K562 (cell line): ENCODE measurements around the gene PRPF8. TPM values are rescaled to one million over a fixed set of nuclear protein-coding genes. Genes with fewer than 3 reads are reported as not detected.

Source experiments
- ARHGAP35 ChIP-seq: fragments of 450-650 bp; IDR thresholded peaks from 2 replicates; pipeline ENCODE4 v1.6.1; 2018; ENCODE audit not compliant: partially characterized antibody
- CEBPB ChIP-seq: fragments of 450-650 bp; IDR thresholded peaks from 2 replicates; pipeline ENCODE4 v1.6.1; 2016; ENCODE audit warnings: missing genetic modification characterization, missing compliant biosample characterization
- CGGBP1 ChIP-seq: fragments of 250-450 bp; sonication (Bioruptor Pico); IDR thresholded peaks from 2 replicates; pipeline ENCODE4 v1.9.0; 2021; ENCODE audit warnings: mild to moderate bottlenecking
- EWSR1 ChIP-seq: fragments of 450-650 bp; IDR thresholded peaks from 2 replicates; pipeline ENCODE4 v1.6.1; 2018; ENCODE audit warnings: borderline replicate concordance, mild to moderate bottlenecking, low read depth, moderate library complexity; ENCODE audit not compliant: partially characterized antibody
- NFE2L1 ChIP-seq: fragments of 450-650 bp; IDR thresholded peaks from 2 replicates; pipeline ENCODE4 v1.6.1; 2016; ENCODE audit warnings: missing genetic modification characterization, low read depth, mild to moderate bottlenecking, missing compliant biosample characterization, moderate library complexity, borderline replicate concordance
- NR2C2 ChIP-seq, 2 experiments: fragments of 200-800 bp in 1 of 2; sonication (Bioruptor generic) in 1 of 2; sonication (generic) in 1 of 2; formaldehyde crosslinking in 1 of 2; IDR thresholded peaks; 2 replicates each; pipeline versions ENCODE4 v1.6.1 to v1.8.0; 2016 to 2022; ENCODE audit warnings: mild to moderate bottlenecking in 1 of 2, missing compliant biosample characterization in 1 of 2, missing genetic modification characterization in 1 of 2, missing genetic modification reagents in 1 of 2
- SFPQ ChIP-seq: fragments of 200-400 bp; formaldehyde crosslinking; IDR thresholded peaks from 2 replicates; pipeline ENCODE4 v1.6.1; 2017; ENCODE audit warnings: mild to moderate bottlenecking, low read depth, low read length, moderate library complexity
- SREBF2 ChIP-seq: sonication (generic); formaldehyde crosslinking; IDR thresholded peaks from 2 replicates; pipeline ENCODE4 v1.4.0; 2020; ENCODE audit warnings: mild to moderate bottlenecking, missing genetic modification reagents
- THRAP3 ChIP-seq: fragments of 450-650 bp; IDR thresholded peaks from 2 replicates; pipeline ENCODE4 v1.6.1; 2016; ENCODE audit warnings: mild to moderate bottlenecking, inconsistent platforms, borderline replicate concordance
- ZNF224 ChIP-seq: sonication (generic); formaldehyde crosslinking; IDR thresholded peaks from 2 replicates; pipeline ENCODE4 v1.8.0; 2022; ENCODE audit warnings: mild to moderate bottlenecking, missing genetic modification reagents
- polyA plus RNA-seq, 8 experiments: library from polyadenylated mRNA; depleted of rRNA in 4 of 8; stranded (reverse) in 5 of 8; unstranded in 3 of 8; fragments of >200 nt; fragmentation: Nextera tagmentation in 2 of 8; fragmentation: Illumina TruSeq in 1 of 8; extraction: Ambion mirVana in 2 of 8; extraction: Trizol in 1 of 8; gene quantifications; 2 replicates each; pipeline versions ENCODE4 v1.2.1 to v1.2.3, GENCODE V29; 2011 to 2014; ENCODE audit warnings: inconsistent platforms in 1 of 8, missing spikeins in 1 of 8
- total RNA-seq, 7 experiments: library from RNA; depleted of rRNA in 6 of 7; stranded (reverse); fragments of >200 nt in 6 of 7; fragmentation: Illumina TruSeq in 2 of 7; extraction: Trizol in 2 of 7; gene quantifications; 2 replicates each; pipeline versions ENCODE4 v1.2.1 to v1.2.3, GENCODE V29; 2011 to 2021; ENCODE audit warnings: low replicate concordance in 1 of 7

Gene PRPF8
- total and polyA plus RNA-seq, 9 of the 15 experiments (the other 6 are each of a cell fraction or from before 2014, with no cell fraction given), result 64.3 to 294 (median 85.9) TPM

GRCh38 chr17:1684378-1685189, at the start of gene PRPF8 (continued):
- TF ChIP-seq SFPQ (no peak), ARHGAP35 (no peak), SREBF2 (no peak), THRAP3 (no peak), EWSR1 (no peak), CGGBP1 (no peak), NFE2L1 (tag) (no peak), ZNF224 (CRISPR knock-in tag) (no peak), NR2C2 (CRISPR knock-in tag; IDR thresholded peaks at IDR 0.05) (no peak), NR2C2 (tag; IDR thresholded peaks at IDR 0.05) (peak; percentile 82), CEBPB (tag) (peak; percentile 17; the same call in 1 of the 2 replicates)
